ENCODE data around the gene NOP53. TPM values are rescaled to one million over a fixed set of nuclear protein-coding genes. Genes with fewer than 3 reads are reported as not detected.
A peak's percentile ranks its signal among the peaks of the same experiment; 100 is the strongest.
"Not testable (repeated sequence)": the region's sequence is repeated elsewhere in the genome, so short reads cannot be mapped to it uniquely, and the experiment has no call there.

Gene NOP53
- total RNA-seq, 4 donors from 2014 or later: 141 to 262 (median 150) TPM

DNA sequence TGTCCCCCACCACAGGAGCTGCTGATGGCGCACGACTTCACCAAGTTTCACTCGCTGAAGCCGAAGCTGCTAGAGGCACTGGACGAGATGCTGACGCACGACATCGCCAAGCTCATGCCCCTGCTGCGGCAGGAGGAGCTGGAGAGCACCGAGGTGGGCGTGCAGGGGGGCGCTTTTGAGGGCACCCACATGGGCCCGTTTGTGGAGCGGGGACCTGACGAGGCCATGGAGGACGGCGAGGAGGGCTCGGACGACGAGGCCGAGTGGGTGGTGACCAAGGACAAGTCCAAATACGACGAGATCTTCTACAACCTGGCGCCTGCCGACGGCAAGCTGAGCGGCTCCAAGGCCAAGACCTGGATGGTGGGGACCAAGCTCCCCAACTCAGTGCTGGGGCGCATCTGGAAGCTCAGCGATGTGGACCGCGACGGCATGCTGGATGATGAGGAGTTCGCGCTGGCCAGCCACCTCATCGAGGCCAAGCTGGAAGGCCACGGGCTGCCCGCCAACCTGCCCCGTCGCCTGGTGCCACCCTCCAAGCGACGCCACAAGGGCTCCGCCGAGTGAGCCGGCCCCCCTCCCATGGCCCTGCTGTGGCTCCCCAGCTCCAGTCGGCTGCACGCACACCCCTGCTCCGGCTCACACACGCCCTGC lies 4.4 kb upstream of the NOP53 start:
- no peak for ATAC-seq
- TF ChIP-seq, protein P1, sequence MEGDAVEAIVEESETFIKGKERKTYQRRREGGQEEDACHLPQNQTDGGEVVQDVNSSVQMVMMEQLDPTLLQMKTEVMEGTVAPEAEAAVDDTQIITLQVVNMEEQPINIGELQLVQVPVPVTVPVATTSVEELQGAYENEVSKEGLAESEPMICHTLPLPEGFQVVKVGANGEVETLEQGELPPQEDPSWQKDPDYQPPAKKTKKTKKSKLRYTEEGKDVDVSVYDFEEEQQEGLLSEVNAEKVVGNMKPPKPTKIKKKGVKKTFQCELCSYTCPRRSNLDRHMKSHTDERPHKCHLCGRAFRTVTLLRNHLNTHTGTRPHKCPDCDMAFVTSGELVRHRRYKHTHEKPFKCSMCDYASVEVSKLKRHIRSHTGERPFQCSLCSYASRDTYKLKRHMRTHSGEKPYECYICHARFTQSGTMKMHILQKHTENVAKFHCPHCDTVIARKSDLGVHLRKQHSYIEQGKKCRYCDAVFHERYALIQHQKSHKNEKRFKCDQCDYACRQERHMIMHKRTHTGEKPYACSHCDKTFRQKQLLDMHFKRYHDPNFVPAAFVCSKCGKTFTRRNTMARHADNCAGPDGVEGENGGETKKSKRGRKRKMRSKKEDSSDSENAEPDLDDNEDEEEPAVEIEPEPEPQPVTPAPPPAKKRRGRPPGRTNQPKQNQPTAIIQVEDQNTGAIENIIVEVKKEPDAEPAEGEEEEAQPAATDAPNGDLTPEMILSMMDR (IDR thresholded peaks at IDR 0.05 in 4 of 5, conservative IDR thresholded peaks at IDR 0.05 in 1 of 5): no peak
- no peak for TF ChIP-seq POLR2A (IDR thresholded peaks at IDR 0.05)
- Histone ChIP-seq H3K4me3 (no peak overlapping the region), H3K4me1 (peaks cover 13 to 21% of the 10 kb centered on the region in 2 donors), H3K36me3 (peaks cover 0 to 4% of the 10 kb centered on the region in 2 donors), H3K9me3 (no peaks in the 10 kb centered on the region), H3K27ac (peak overlapping the region in 3 of 4 donors; percentile 97 to 99 (median 98)), H3K27me3 (no peaks in the 10 kb centered on the region)
- intact Hi-C loops (cut with DNase I; ENCODE audit: low total_unique reads): no loop called here
- in situ Hi-C loops (cut with MboI; ENCODE audit: low sequenced_read_pairs in 4 of 4): loop anchor here in 1 of 4 donors (25.0 kb wide), 1 partner anchor 454 kb away; no protein-coding TSS in a partner anchor
- DNase-seq: no peak

DNA sequence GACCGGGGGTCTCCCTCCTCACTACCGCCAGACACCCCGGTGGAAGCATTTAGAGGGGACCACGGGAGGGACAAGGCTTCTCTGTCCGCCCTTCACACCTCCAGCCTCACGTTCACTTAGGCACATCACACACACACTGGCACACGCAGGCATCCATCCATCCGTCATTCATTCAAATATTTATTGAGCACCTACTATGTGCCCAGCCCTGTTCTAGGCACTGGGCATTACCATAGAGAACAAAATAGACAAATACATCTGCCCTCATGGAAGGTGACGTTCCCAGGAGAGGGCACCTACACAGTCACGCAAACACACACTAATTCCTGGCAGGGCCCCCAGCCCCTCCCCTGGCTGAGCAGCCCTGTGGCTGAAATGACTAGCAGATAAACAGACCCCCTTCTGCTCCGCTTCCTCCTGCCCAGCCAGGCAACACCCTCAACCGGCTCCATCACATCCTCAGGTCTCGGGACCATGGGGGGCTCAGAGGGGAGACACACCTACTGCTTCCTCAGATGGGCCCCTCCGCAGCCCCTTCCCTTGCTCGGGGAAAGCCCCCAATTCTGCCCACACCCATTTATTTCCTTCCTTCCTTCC lies 3.7 kb upstream of the NOP53 start:
- H3K36me3 ChIP-seq: peaks cover 0 to 7% of the 10 kb centered on the region in 2 donors
- no peaks in the 10 kb centered on the region for H3K27me3 ChIP-seq
- ATAC-seq (no peak), DNase-seq (no peak)
- intact Hi-C loops (cut with DNase I; ENCODE audit: low total_unique reads) (no loop called here), in situ Hi-C loops (cut with MboI; ENCODE audit: low sequenced_read_pairs in 4 of 4) (loop anchor here in 1 of 4 donors (25.0 kb wide), 1 partner anchor 454 kb away; no protein-coding TSS in a partner anchor)
- peaks cover 19 to 28% of the 10 kb centered on the region in 2 donors for H3K4me1 ChIP-seq
- H3K9me3 ChIP-seq: no peaks in the 10 kb centered on the region
- H3K27ac ChIP-seq: peak overlapping the region; percentile 85 to 99 (median 98)
- H3K4me3 ChIP-seq: no peak overlapping the region
- TF ChIP-seq, protein P1 (IDR thresholded peaks at IDR 0.05 in 4 of 5, conservative IDR thresholded peaks at IDR 0.05 in 1 of 5): no peak
- TF ChIP-seq POLR2A (IDR thresholded peaks at IDR 0.05): no peak

DNA sequence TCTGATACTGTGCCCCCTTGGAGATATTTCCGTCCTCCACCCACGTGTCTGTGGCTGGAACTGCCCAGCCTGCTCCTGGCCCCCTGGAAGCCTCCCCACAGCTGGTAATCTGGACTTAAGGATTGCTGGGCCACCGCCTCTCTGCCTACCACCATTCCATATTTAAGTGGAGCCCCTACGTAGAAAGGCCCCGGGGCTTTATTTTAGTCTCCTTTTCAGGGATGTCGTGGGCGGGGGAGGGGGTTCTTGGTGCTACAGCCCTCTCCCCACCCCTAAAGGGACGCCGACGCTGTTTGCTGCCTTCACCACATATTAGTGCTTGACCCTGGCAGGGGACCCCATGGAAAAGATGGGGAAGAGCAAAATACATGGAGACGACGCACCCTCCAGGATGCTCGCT lies 2.7 kb upstream of the NOP53 start:
- Histone ChIP-seq H3K4me3 (peak overlapping the region; percentile 44 to 68 (median 53)), H3K9me3 (no peaks in the 10 kb centered on the region), H3K36me3 (peaks cover 0 to 17% of the 10 kb centered on the region in 2 donors), H3K27me3 (no peaks in the 10 kb centered on the region), H3K27ac (peak overlapping the region; percentile 85 to 99 (median 98)), H3K4me1 (peaks cover 22 to 33% of the 10 kb centered on the region in 2 donors)
- intact Hi-C loops (cut with DNase I; ENCODE audit: low total_unique reads) (loop anchor here (1.0 kb wide), 3 partner anchors 29 to 227 kb away; partner anchors contain the start of genes EHD2 and NAPA), in situ Hi-C loops (cut with MboI; ENCODE audit: low sequenced_read_pairs in 4 of 4) (loop anchor here in 1 of 4 donors (25.0 kb wide), 1 partner anchor 455 kb away; no protein-coding TSS in a partner anchor)
- ATAC-seq: no peak
- no peak for DNase-seq
- TF ChIP-seq, protein P1 (IDR thresholded peaks at IDR 0.05 in 4 of 5, conservative IDR thresholded peaks at IDR 0.05 in 1 of 5): no peak
- no peak for TF ChIP-seq POLR2A (IDR thresholded peaks at IDR 0.05)

DNA sequence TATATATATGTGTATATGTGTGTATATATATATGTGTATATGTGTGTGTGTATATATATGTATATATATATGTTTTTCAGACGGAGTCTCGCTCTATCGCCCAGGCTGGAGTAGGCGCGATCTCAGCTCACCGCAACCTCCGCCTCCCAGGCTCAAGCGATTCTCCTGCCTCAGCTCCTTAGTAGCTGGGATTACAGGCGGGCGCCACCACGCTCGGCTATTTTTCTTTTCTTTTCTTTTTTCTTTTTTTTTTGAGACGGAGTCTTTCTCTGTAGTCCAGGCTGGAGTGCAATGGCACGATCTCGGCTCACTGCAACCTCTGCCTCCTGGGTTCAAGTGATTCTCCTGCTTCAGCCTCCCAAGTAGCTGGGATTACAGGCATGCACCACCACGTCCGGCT lies 783 bp downstream of the NOP53 start:
- intact Hi-C loops (cut with DNase I; ENCODE audit: low total_unique reads); ATAC-seq; H3K27me3 ChIP-seq; DNase-seq; H3K9me3 ChIP-seq: not testable (repeated sequence)
- peak overlapping the region; percentile 77 to 99 (median 92) for H3K4me3 ChIP-seq
- H3K27ac ChIP-seq: peak overlapping the region; percentile 92 to 99 (median 98)
- H3K36me3 ChIP-seq: peaks cover 0 to 44% of the 10 kb centered on the region in 2 donors
- peaks cover 22 to 33% of the 10 kb centered on the region in 2 donors for H3K4me1 ChIP-seq
- in situ Hi-C loops (cut with MboI; ENCODE audit: low sequenced_read_pairs in 4 of 4): loop anchor here in 1 of 4 donors (25.0 kb wide), 1 partner anchor 459 kb away; no protein-coding TSS in a partner anchor

DNA sequence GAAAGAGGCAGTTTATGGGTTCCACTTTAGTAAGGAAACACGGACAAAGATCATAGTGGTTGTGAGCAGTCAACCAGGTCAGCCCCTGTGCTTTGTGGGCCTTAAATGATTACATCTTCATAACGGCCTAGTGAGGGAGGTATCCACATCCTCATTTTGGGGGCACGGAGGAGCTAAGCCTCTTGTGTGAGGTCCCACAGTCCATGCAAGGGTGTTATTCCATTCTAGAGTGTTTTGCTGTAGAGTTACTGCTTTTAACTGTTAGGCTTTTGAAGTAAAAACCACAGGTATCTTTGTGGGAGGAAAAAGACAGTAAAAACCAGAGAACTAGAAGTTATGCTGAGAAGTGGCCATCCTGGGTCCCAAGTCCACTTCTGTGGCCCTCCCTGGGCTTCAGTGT lies 4.0 kb downstream of the NOP53 start:
- Histone ChIP-seq H3K36me3 (peaks cover 0 to 76% of the 10 kb centered on the region in 2 donors), H3K27me3 (no peaks in the 10 kb centered on the region), H3K4me3 (no peak overlapping the region), H3K4me1 (peaks cover 11 to 21% of the 10 kb centered on the region in 2 donors), H3K27ac (no peak overlapping the region), H3K9me3 (no peaks in the 10 kb centered on the region)
- DNase-seq (no peak), ATAC-seq (no peak)
- intact Hi-C loops (cut with DNase I; ENCODE audit: low total_unique reads) (no loop called here), in situ Hi-C loops (cut with MboI; ENCODE audit: low sequenced_read_pairs in 4 of 4) (loop anchor here in 1 of 4 donors (25.0 kb wide), 1 partner anchor 462 kb away; no protein-coding TSS in a partner anchor)
- TF ChIP-seq POLR2A (IDR thresholded peaks at IDR 0.05): no peak
- TF ChIP-seq, protein P1 (IDR thresholded peaks at IDR 0.05 in 4 of 5, conservative IDR thresholded peaks at IDR 0.05 in 1 of 5): no peak
